Measurements from ENCODE around the gene HLX.

DNA sequence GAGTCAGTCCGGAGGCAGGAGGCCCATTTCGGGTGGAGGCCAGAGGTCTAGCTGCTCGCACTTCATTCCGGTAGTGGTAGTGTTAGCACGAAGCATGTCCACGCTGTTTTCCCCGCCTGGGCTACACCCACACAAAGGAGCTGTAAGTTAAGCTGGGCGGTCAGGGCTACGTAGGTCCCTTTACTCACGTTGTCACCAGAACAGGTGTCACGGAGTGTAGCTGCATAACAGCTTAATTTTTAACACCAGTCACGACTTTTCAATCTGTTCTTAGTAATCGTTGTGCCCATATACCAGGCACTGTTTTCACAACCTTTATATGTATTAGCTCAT, 15.6 kb downstream of the HLX start:
- TF ChIP-seq, protein P1, sequence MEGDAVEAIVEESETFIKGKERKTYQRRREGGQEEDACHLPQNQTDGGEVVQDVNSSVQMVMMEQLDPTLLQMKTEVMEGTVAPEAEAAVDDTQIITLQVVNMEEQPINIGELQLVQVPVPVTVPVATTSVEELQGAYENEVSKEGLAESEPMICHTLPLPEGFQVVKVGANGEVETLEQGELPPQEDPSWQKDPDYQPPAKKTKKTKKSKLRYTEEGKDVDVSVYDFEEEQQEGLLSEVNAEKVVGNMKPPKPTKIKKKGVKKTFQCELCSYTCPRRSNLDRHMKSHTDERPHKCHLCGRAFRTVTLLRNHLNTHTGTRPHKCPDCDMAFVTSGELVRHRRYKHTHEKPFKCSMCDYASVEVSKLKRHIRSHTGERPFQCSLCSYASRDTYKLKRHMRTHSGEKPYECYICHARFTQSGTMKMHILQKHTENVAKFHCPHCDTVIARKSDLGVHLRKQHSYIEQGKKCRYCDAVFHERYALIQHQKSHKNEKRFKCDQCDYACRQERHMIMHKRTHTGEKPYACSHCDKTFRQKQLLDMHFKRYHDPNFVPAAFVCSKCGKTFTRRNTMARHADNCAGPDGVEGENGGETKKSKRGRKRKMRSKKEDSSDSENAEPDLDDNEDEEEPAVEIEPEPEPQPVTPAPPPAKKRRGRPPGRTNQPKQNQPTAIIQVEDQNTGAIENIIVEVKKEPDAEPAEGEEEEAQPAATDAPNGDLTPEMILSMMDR (conservative IDR thresholded peaks at IDR 0.05; ENCODE audit: low read depth, low read length) = no peak
- TF ChIP-seq EZH2 (IDR thresholded peaks at IDR 0.05; ENCODE audit: low read length, unreplicated experiment) (no peak), EZH2phosphoT487 (IDR thresholded peaks at IDR 0.05; ENCODE audit: borderline replicate concordance, low read length) (no peak)

All from PC-3 (cell line).